ENCODE data around the gene CES2. TPM values are rescaled to one million over a fixed set of nuclear protein-coding genes. Genes with fewer than 3 reads are reported as not detected.

CES2 gene
- polyA plus RNA-seq, 4 donors = 39.8 to 47.0 (median 42.7) TPM

GRCh38 chr16:66902648-66903543 lies 32.4 kb upstream of the CES2 start:
- DNase-seq (ENCODE audit: low read depth in 4 of 4, low spot score in 3 of 4) = no peak

GRCh38 chr16:66903544-66904427 lies 31.5 kb upstream of the CES2 start:
- DNase-seq (ENCODE audit: low read depth in 4 of 4, low spot score in 3 of 4) = no peak

GRCh38 chr16:66904428-66904845 lies 30.9 kb upstream of the CES2 start:
- no peak for DNase-seq (ENCODE audit: low read depth in 4 of 4, low spot score in 3 of 4)

GRCh38 chr16:66904846-66905632 lies 30.3 kb upstream of the CES2 start:
- no peak for DNase-seq (ENCODE audit: low read depth in 4 of 4, low spot score in 3 of 4)

- DNase-seq (ENCODE audit: low read depth in 4 of 4, low spot score in 3 of 4) = peak in 2 of 4 donors; percentile 58 to 65
Observed at GRCh38 chr16:66905633-66906539, 29.4 kb upstream of the CES2 start.

- DNase-seq (ENCODE audit: low read depth in 4 of 4, low spot score in 3 of 4) = no peak
Observed at GRCh38 chr16:66906916-66907836, 28.1 kb upstream of the CES2 start.

- DNase-seq (ENCODE audit: low read depth in 4 of 4, low spot score in 3 of 4) = no peak
Observed at GRCh38 chr16:66908116-66908515, 27.2 kb upstream of the CES2 start.

- DNase-seq (ENCODE audit: low read depth in 4 of 4, low spot score in 3 of 4) = no peak
Observed at GRCh38 chr16:66908762-66909559, 26.4 kb upstream of the CES2 start.

GRCh38 chr16:66910175-66910940 lies 25.0 kb upstream of the CES2 start:
- DNase-seq (ENCODE audit: low read depth in 4 of 4, low spot score in 3 of 4) = no peak

- no peak for DNase-seq (ENCODE audit: low read depth in 4 of 4, low spot score in 3 of 4)
Observed at GRCh38 chr16:66911112-66911511, 24.2 kb upstream of the CES2 start.

- DNase-seq (ENCODE audit: low read depth in 4 of 4, low spot score in 3 of 4) = no peak
Observed at GRCh38 chr16:66911801-66912200, 23.5 kb upstream of the CES2 start.

GRCh38 chr16:66913081-66913480 lies 22.2 kb upstream of the CES2 start:
- DNase-seq (ENCODE audit: low read depth in 4 of 4, low spot score in 3 of 4) = no peak

- DNase-seq (ENCODE audit: low read depth in 4 of 4, low spot score in 3 of 4) = no peak
Observed at GRCh38 chr16:66913711-66914110, 21.6 kb upstream of the CES2 start.

- no peak for DNase-seq (ENCODE audit: low read depth in 4 of 4, low spot score in 3 of 4)
Observed at GRCh38 chr16:66914541-66914940, 20.8 kb upstream of the CES2 start.

- no peak for DNase-seq (ENCODE audit: low read depth in 4 of 4, low spot score in 3 of 4)
Observed at GRCh38 chr16:66915041-66915440, 20.3 kb upstream of the CES2 start.

- DNase-seq (ENCODE audit: low read depth in 4 of 4, low spot score in 3 of 4) = no peak
Observed at GRCh38 chr16:66916518-66916917, 18.8 kb upstream of the CES2 start.

- DNase-seq (ENCODE audit: low read depth in 4 of 4, low spot score in 3 of 4) = no peak
Observed at GRCh38 chr16:66917741-66918140, 17.6 kb upstream of the CES2 start.
